Trophoblast cell (in vitro differentiated cells and primary cell): ENCODE data around the gene GRM5.

Experiments used
- DNase-seq, 2 donors: peaks; one replicate each; pipeline ENCODE4 v3.0.0-alpha.2; 2016
- H2AFZ ChIP-seq: 2 replicates; pipeline ENCODE4 v1.6.1; 2013; ENCODE audit warnings: low read length, moderate library complexity, mild to moderate bottlenecking; ENCODE audit not compliant: insufficient read depth, poor library complexity
- H2AK5ac ChIP-seq: 2 replicates; pipeline ENCODE4 v1.6.1; 2013; ENCODE audit warnings: mild to moderate bottlenecking, low read length
- H2BK120ac ChIP-seq: 2 replicates; pipeline ENCODE4 v1.6.1; 2013; ENCODE audit warnings: low read length, mild to moderate bottlenecking, moderate library complexity; ENCODE audit not compliant: insufficient read depth, poor library complexity
- H2BK12ac ChIP-seq: 2 replicates; pipeline ENCODE4 v1.6.1; 2013; ENCODE audit warnings: mild to moderate bottlenecking, low read length, moderate library complexity
- H2BK5ac ChIP-seq: 2 replicates; pipeline ENCODE4 v1.6.1; 2013; ENCODE audit warnings: low read length, low read depth, moderate library complexity, mild to moderate bottlenecking; ENCODE audit not compliant: poor library complexity
- H3K14ac ChIP-seq: 2 replicates; pipeline ENCODE4 v1.6.1; 2013; ENCODE audit warnings: mild to moderate bottlenecking, low read length
- H3K18ac ChIP-seq: 2 replicates; pipeline ENCODE4 v1.6.1; 2013; ENCODE audit warnings: mild to moderate bottlenecking, low read length
- H3K23ac ChIP-seq: 2 replicates; pipeline ENCODE4 v1.6.1; 2013; ENCODE audit warnings: low read length
- H3K27ac ChIP-seq: 2 replicates; pipeline ENCODE4 v1.5.1; 2013; ENCODE audit warnings: low read depth, mild to moderate bottlenecking, inconsistent platforms, low read length, moderate library complexity
- H3K27me3 ChIP-seq: 2 replicates; pipeline ENCODE4 v1.6.1; 2013; ENCODE audit warnings: inconsistent platforms, mild to moderate bottlenecking, low read length, moderate library complexity; ENCODE audit not compliant: insufficient read depth
- H3K36me3 ChIP-seq, 2 experiments: 1 replicate in 1 of 2; 2 replicates in 1 of 2; pipeline ENCODE4 v1.6.1; 2013; ENCODE audit warnings: low read length in 2 of 2, mild to moderate bottlenecking in 2 of 2, moderate library complexity in 1 of 2; ENCODE audit not compliant: insufficient read depth in 2 of 2, control insufficient read depth in 1 of 2
- H3K4ac ChIP-seq: 2 replicates; pipeline ENCODE4 v1.6.1; 2013; ENCODE audit warnings: low read depth, mild to moderate bottlenecking, low read length, moderate library complexity
- H3K4me1 ChIP-seq, 2 experiments: 1 replicate in 1 of 2; 2 replicates in 1 of 2; pipeline ENCODE4 v1.6.1; 2013; ENCODE audit warnings: low read length in 2 of 2, mild to moderate bottlenecking in 2 of 2, moderate library complexity in 1 of 2; ENCODE audit not compliant: insufficient read depth in 2 of 2, control insufficient read depth in 1 of 2
- H3K4me2 ChIP-seq: 2 replicates; pipeline ENCODE4 v1.6.1; 2013; ENCODE audit warnings: inconsistent platforms, mild to moderate bottlenecking, low read length, moderate library complexity
- H3K4me3 ChIP-seq: 2 replicates; pipeline ENCODE4 v1.5.1; 2013; ENCODE audit warnings: mild to moderate bottlenecking, low read depth, low read length, inconsistent platforms
- H3K79me1 ChIP-seq: one replicate; pipeline ENCODE4 v1.6.1; 2013; ENCODE audit warnings: low read length
- H3K79me2 ChIP-seq: 2 replicates; pipeline ENCODE4 v1.6.1; 2013; ENCODE audit warnings: low read length, mild to moderate bottlenecking; ENCODE audit not compliant: control insufficient read depth, insufficient read depth, poor library complexity
- H3K9ac ChIP-seq: 2 replicates; pipeline ENCODE4 v1.6.1; 2013; ENCODE audit warnings: mild to moderate bottlenecking, low read length
- H3K9me3 ChIP-seq: 2 replicates; pipeline ENCODE4 v1.6.1; 2013; ENCODE audit warnings: low read depth, mild to moderate bottlenecking, control low read depth, inconsistent platforms, low read length; ENCODE audit not compliant: insufficient read depth
- H4K12ac ChIP-seq: 2 replicates; pipeline ENCODE4 v1.6.1; 2013; ENCODE audit warnings: low read depth, mild to moderate bottlenecking, low read length, moderate library complexity
- H4K8ac ChIP-seq: 2 replicates; pipeline ENCODE4 v1.6.1; 2013; ENCODE audit warnings: low read depth, mild to moderate bottlenecking, low read length, moderate library complexity
- H4K91ac ChIP-seq: one replicate; pipeline ENCODE4 v1.6.1; 2013; ENCODE audit warnings: low read depth, mild to moderate bottlenecking, low read length, moderate library complexity
- WGBS: extraction: QIAGEN DNeasy Blood & Tissue Kit; methylation state at CpG from one replicate; pipeline ENCODE4 v1.1.7; 2013; ENCODE audit warnings: missing lambda C conversion rate; ENCODE audit not compliant: insufficient read length, insufficient coverage; ENCODE audit errors: extremely low coverage; 5-methylcytosine and 5-hydroxymethylcytosine counted together

GRM5 gene

DNA sequence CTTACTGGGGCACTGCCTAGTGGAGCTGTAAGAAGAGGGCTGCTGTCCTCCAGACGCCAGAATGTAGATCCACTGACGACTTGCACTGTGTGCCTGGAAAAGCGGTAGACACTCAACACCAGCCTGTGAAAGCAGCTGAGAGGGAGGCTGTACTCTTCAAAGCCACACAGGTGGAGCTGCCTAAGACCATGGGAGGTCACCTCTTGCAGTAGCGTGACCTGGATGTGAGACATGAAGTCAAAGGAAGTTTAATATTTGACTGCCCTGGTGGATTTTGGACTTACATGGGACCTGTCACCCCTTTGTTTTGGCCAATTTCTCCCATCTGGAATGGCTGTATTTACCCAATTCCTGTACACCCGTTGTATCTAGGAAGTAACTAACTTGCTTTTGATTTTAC, 531.6 kb downstream of the GRM5 start:
- Histone ChIP-seq H2BK5ac (no peak overlapping the region), H3K27ac (no peak overlapping the region), H3K4ac (no peak overlapping the region), H3K4me3 (no peak overlapping the region), H3K4me1 (no peaks in the 10 kb centered on the region), H3K14ac (no peak overlapping the region), H4K12ac (no peak overlapping the region), H3K36me3 (no peaks in the 10 kb centered on the region), H3K23ac (no peak overlapping the region), H2AK5ac (no peak overlapping the region), H2BK120ac (no peak overlapping the region), H3K4me2 (no peak overlapping the region), H2BK12ac (no peak overlapping the region), H3K9ac (no peak overlapping the region), H2AFZ (no peak overlapping the region), H3K9me3 (peaks cover 5% of the 10 kb centered on the region), H3K18ac (no peak overlapping the region), H4K8ac (no peak overlapping the region), H3K79me1 (no peaks in the 10 kb centered on the region), H3K79me2 (no peaks in the 10 kb centered on the region), H3K27me3 (no peaks in the 10 kb centered on the region), H4K91ac (no peak overlapping the region)
- WGBS = no CpG with 5 or more reads among the region's 5 CpGs
- DNase-seq = no peak

DNA sequence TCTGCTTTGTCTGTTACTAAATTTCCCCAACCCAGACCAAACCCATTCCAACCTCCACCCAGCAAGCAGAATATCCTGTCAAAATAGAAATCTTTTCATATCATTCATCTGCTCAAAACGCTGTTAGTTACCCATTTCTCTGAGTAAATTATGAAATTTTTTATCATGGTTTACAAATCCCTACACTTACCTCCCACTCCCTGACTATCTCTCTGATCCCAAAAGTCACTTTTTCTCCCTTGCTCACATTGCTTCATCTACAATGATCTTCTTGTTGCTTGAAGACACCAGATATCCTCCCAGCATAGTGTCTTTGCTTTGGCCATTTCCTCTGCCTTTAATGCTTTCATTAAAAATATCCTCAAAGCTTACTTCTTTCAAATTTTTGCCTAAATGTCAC, 532.8 kb downstream of the GRM5 start:
- Histone ChIP-seq H2AK5ac (no peak overlapping the region), H4K91ac (no peak overlapping the region), H2BK5ac (no peak overlapping the region), H3K4me1 (no peaks in the 10 kb centered on the region), H3K79me2 (no peaks in the 10 kb centered on the region), H3K4ac (no peak overlapping the region), H2BK120ac (no peak overlapping the region), H4K8ac (no peak overlapping the region), H3K27ac (no peak overlapping the region), H3K9ac (no peak overlapping the region), H2BK12ac (no peak overlapping the region), H3K4me2 (no peak overlapping the region), H3K4me3 (no peak overlapping the region), H3K18ac (no peak overlapping the region), H4K12ac (no peak overlapping the region), H2AFZ (no peak overlapping the region), H3K23ac (no peak overlapping the region), H3K27me3 (no peaks in the 10 kb centered on the region), H3K14ac (no peak overlapping the region), H3K36me3 (no peaks in the 10 kb centered on the region), H3K79me1 (no peaks in the 10 kb centered on the region), H3K9me3 (peaks cover 5% of the 10 kb centered on the region)
- no peak for DNase-seq
- WGBS = no CpG with 5 or more reads among the region's 1 CpG

DNA sequence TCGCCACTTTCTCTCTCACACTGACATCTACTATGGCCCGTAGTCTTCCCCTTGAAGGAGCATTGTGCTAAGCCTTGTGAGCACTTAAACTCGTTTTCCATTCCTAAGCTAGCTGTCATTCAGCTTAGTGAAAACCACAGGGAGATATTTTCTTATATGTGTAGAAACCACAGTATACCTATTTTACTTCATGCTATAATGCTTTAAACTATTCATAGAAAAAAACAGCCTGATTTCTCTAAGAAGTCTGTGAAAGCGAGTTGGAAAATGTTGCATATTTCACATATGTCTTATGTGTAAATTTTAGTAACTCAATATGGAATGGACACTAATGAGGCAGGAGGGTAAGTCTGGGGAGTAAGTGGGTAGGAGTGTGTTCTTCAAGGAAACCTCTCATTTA, 534.0 kb downstream of the GRM5 start:
- Histone ChIP-seq H2BK12ac (no peak overlapping the region), H3K27ac (no peak overlapping the region), H3K79me2 (no peaks in the 10 kb centered on the region), H3K4me3 (no peak overlapping the region), H3K4me1 (no peaks in the 10 kb centered on the region), H2BK120ac (no peak overlapping the region), H2AK5ac (no peak overlapping the region), H3K9ac (no peak overlapping the region), H3K36me3 (no peaks in the 10 kb centered on the region), H2BK5ac (no peak overlapping the region), H4K12ac (no peak overlapping the region), H3K14ac (no peak overlapping the region), H3K23ac (no peak overlapping the region), H3K9me3 (peaks cover 5% of the 10 kb centered on the region), H3K4ac (no peak overlapping the region), H4K8ac (no peak overlapping the region), H3K18ac (no peak overlapping the region), H2AFZ (no peak overlapping the region), H4K91ac (no peak overlapping the region), H3K79me1 (no peaks in the 10 kb centered on the region), H3K27me3 (no peaks in the 10 kb centered on the region), H3K4me2 (no peak overlapping the region)
- no peak for DNase-seq
- no CpG with 5 or more reads among the region's 4 CpGs for WGBS

DNA sequence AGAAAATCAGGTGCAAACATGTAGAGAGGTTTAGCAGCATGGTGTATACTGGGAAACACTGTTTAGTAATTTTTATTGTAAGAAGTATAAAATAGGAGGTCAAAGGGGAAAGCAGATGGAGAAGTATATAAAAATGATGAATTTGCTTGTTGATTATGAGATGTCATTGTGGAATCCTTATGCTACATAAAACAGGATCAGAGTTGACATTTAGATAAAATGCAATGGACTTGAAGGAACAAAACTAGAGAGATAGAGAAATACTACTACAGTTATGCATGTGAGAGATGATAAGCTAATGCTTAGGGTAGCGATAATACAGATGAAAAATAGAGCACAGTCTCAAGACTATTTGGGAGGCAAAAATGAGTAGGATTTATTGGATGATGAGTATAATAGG, 536.4 kb downstream of the GRM5 start:
- Histone ChIP-seq H3K9me3 (peaks cover 5% of the 10 kb centered on the region), H4K91ac (no peak overlapping the region), H3K4me2 (no peak overlapping the region), H4K8ac (no peak overlapping the region), H3K4ac (no peak overlapping the region), H3K18ac (no peak overlapping the region), H3K27ac (no peak overlapping the region), H3K79me2 (no peaks in the 10 kb centered on the region), H2AFZ (no peak overlapping the region), H3K79me1 (no peaks in the 10 kb centered on the region), H2AK5ac (no peak overlapping the region), H2BK5ac (no peak overlapping the region), H3K27me3 (no peaks in the 10 kb centered on the region), H2BK12ac (no peak overlapping the region), H3K14ac (no peak overlapping the region), H2BK120ac (no peak overlapping the region), H3K23ac (no peak overlapping the region), H3K4me1 (no peaks in the 10 kb centered on the region), H4K12ac (no peak overlapping the region), H3K9ac (no peak overlapping the region), H3K36me3 (no peaks in the 10 kb centered on the region), H3K4me3 (no peak overlapping the region)
- WGBS = no CpG with 5 or more reads among the region's 1 CpG
- DNase-seq = no peak
